GM18505 (cell line): ENCODE measurements around the gene DNAJB8.

Experiments
- ATAC-seq: cut with Tn5 transposase; IDR thresholded peaks from one replicate; pipeline ENCODE4 v1.9.1; 2021; ENCODE audit not compliant: unreplicated experiment
- POLR2A ChIP-seq: IDR thresholded peaks from 4 replicates; pipeline ENCODE4 v1.6.1; 2011; ENCODE audit warnings: borderline replicate concordance; ENCODE audit not compliant: insufficient read depth, insufficient read length; ENCODE audit errors: extremely low read depth

DNAJB8 gene

DNA sequence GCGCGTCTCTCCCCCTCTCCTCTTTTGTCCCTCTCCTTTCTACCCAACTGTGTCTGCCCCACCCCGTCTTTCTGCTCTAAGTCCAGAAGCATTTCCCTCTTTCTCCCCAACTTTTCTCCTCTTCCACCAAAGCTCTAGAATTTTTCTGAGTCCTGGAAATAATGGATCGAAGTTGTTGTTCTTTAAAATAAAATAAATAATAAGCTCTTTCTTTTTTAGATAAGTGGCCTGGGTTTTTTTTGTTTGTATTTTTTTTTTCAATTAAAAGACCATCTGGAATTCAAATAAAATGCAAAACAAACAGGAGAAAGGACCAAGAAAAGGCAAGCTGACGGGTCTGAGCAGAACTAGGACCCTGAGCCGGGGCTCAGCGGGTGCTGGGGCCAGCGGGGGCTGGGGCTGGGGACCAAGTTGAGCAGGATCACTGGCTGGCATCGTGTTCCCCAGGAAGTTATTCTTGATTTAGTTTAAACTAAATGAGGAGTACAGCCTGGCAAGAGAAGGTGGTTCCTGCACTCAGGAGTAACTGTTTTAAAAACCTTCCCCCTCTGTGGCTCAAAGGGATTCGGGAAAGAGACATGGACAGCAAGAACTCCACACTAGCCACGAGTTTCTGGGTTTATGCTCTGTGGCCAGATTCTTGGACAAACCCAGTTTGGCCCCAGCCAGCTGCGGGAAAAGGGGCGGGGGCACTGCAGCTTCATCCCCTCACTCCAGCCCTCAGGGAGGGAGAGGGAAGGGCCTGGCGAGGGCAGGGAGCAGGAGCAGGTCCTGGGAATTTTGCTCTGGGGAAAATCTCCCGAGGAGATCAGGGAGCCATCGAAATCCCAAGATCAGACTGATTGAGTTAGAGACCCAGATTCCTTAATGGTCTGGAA, 18.0 kb upstream of the DNAJB8 start:
- no peak for TF ChIP-seq POLR2A
- ATAC-seq = no peak

GRCh38 chr3:128483657-128484403, 17.1 kb upstream of the DNAJB8 start:
- TF ChIP-seq POLR2A = no peak
- ATAC-seq = no peak

DNA sequence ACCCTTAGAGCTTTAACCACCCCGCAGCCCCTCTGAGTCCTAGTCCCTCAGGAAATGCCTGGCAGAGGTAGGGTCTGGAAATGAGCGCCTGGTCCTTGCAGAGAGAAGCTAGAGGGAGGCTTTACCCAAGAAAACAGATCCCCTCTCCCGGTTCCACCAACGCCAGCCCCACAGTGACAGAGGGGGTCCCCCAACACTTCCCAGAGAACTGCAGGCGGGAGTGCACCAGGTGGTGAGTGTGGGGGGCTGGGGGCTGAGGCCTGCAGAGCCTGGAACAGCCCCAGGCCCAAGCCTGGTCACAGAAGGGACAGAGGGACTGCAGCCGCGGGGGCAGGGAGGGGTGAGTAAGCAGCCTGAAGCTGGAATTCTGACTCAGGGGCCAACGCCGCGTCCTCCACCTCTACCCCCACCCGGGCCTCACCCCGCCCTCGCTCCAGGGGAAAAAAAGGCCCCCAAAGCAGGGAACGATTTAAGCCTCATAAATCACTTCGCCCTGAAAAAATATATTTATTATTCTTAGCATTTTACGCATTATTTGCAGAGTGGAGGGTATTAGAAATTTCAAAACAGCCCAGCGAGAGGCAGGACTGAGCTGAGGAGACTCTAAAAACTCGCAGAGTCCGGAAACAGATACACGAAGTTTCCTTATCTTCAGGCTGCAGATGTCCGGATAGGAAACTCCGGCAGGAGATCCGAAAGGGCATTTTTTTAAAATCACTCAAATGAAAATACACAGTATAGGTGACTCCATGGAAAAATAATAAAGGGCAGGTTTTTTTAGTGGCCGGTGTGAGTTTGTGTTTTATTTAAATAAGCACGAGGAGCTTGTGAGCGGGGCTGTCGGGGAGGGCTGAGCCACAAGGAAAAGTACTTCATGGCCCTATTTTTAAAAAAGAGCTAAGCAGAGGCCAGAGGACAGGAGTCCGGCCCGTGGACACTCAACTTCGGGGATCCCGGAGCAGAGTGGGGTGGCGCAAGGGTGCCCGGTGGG, 16.3 kb upstream of the DNAJB8 start:
- ATAC-seq = no peak
- no peak for TF ChIP-seq POLR2A

DNA sequence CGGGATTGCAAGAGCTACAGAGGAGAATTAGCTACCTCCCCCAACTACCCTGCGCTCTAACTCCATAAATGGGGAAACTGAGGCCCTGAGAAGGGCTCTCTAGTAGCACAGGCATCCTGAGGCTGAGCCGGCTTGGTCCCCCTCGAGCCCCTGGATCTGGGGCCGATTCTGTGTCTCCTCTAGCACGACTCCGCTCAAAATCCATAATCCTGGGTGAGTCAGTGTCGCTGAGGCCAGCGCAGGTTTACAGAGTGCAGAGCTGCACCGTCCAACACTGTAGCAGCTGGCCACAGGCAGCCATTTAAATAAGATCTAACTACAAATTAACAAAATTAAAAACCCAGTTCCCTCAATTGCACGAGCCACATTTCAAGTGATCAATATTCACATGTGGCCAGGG, 15.5 kb upstream of the DNAJB8 start:
- no peak for ATAC-seq
- no peak for TF ChIP-seq POLR2A

GRCh38 chr3:128481438-128481942, 14.8 kb upstream of the DNAJB8 start:
- ATAC-seq = no peak
- no peak for TF ChIP-seq POLR2A

DNA sequence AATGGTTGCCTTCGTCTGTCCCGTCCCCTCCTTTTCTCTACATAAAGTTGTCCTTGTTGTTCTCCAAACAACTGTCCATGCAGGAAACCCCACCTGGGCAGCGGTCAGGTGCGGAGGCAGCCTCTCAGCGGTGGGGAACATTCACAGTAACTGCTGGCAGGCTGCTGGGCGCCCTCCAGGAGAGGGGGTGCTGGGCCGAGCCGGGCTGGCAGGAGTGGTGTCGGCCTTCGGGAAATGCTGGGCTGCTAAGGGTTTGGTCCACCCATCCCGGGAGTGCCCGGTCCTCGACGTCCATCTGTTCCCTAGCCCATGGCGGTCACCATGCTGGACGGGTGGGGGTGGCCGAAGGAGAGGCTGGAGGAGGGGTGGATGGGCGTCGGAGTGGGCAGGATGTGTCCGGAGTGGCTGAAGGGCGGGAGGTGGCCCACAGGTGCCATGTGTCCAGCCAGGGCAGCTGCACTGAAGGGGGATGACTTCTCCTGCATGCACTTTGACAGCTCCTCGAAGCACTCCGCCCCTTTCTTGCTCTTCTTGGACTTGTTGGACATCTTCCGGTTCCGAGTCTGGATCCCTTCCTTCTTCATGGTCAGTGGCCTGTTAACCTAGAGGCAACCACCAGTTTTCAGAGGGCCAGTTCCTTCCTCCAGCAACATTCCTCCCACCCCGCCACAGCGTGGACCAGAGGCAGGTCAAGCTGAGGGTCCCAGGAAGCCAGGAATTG, 14.2 kb upstream of the DNAJB8 start:
- TF ChIP-seq POLR2A = no peak
- ATAC-seq = no peak

- no peak for ATAC-seq
- no peak for TF ChIP-seq POLR2A
These were observed 13.6 kb upstream of the DNAJB8 start for GRCh38 chr3:128480278-128480677.

- no peak for TF ChIP-seq POLR2A
- no peak for ATAC-seq
These were observed 12.9 kb upstream of the DNAJB8 start for GRCh38 chr3:128479558-128480086.

DNA sequence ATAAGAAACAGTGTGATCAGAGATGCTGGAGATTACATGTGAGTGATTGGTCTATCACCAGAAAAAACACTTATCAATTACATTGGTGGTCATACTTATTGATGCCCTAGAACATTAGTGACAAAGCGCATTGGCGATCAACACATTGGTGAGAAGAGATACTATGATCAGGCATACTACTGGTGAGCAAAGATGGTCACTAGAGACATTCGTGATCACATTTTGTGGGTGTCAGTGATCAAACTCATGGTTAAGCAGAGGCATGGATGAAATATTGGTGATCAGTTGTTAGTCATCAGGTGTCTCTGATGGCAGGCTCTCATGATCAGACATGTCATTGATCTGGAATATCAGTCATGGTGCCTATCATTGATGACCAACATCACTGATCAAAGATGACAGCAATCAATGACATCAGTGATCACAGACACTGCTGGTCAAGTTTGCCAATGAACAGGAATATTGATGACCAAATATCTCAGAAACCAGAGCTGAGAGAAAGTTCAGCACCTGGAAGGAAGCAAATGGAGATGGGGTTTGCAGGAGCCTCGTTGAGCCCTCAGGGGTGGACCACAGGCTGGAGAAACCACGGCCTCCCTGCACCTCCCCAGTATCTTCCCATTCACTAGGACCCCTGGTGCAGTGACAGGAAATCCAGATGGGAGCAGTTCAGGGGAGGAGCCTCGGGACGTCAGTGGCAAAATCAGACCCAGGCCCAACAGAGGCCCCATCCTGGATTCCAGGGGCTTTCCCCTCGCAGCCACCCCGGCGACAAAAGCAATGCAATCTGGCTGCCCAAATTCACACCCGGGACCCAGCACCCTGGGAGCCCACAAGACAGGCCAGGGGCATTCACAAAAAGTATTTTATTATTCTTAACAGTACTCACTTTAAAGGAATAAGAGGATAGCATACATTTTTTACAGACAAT, 12.2 kb upstream of the DNAJB8 start:
- no peak for ATAC-seq
- TF ChIP-seq POLR2A = no peak

- ATAC-seq = no peak
- TF ChIP-seq POLR2A = no peak
These were observed 10.0 kb upstream of the DNAJB8 start for GRCh38 chr3:128476659-128477058.

DNA sequence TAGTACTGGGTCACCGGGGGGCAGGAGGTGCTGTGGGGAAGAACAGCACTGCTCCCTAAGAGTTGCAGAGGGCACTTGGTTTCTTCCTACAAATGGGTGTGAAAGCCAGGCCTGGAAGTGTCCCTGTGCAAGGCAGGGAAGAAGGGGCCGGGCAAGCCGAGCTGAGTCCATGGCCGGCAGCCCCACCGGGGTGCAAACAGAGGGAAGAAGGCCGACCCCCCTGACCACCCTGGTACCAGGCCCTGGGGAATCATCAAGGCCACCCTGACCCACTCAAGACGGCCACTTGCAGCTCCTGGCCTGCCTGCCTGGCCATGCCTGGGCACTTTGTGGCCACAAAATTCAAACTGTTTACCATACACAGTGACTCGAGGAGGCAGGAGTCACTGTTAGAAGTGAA, 8.7 kb upstream of the DNAJB8 start:
- ATAC-seq = no peak
- no peak for TF ChIP-seq POLR2A

DNA sequence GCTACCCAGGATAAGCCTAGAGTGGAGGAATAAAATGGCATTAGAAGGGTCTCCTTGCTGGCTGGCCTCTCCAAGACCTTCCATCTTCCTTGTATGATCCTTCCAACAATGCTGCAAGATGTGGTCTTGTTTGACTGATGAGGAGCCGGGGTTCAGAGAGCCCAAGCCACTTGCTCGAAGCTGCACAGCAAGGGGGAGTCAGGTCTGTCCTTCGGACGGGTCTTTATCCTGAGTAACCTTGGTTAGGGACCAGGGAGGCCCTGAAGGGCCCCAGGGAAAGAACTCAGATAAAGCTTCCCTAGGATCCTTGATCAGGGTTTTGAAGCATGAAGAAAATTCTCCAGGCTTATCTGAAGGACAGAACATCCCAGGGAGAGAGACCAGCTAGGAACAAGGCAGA, 7.0 kb upstream of the DNAJB8 start:
- no peak for ATAC-seq
- TF ChIP-seq POLR2A = no peak

DNA sequence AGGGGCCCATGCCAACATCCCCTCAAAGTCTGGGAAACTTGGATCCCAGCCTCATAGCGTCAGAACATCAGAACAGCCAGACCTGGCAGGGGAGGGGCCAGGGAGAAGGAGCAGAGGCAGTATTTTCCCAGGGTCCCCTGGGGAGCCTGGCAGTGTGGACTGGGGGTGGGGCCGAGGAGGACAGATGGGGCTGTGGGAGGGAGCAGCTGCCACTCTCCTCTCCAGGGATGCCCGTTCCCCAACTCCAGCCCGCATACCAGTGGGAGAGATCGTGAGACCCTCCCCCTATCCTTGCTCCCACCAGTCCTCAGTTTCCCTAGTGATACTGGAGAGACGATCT, 6.5 kb upstream of the DNAJB8 start:
- no peak for TF ChIP-seq POLR2A
- no peak for ATAC-seq
